BLaER1 (cell line): ENCODE data around the gene ZNF670.
A peak's percentile ranks its signal among the peaks of the same experiment; 100 is the strongest.

Experiments
- H3K27ac ChIP-seq: shearing (Covaris generic); formaldehyde crosslinking; 2 replicates; pipeline ENCODE4 v1.8.1; 2022
- H3K27me3 ChIP-seq: shearing (Covaris generic); formaldehyde crosslinking; 2 replicates; pipeline ENCODE4 v1.8.1; 2022
- H3K36me3 ChIP-seq: shearing (Covaris generic); formaldehyde crosslinking; 2 replicates; pipeline ENCODE4 v1.8.1; 2022
- H3K4me1 ChIP-seq: shearing (Covaris generic); formaldehyde crosslinking; 2 replicates; pipeline ENCODE4 v1.8.1; 2022
- H3K4me2 ChIP-seq: shearing (Covaris generic); formaldehyde crosslinking; 2 replicates; pipeline ENCODE4 v1.8.1; 2022
- H3K4me3 ChIP-seq: shearing (Covaris generic); formaldehyde crosslinking; 2 replicates; pipeline ENCODE4 v1.8.1; 2022
- H3K9ac ChIP-seq: shearing (Covaris generic); formaldehyde crosslinking; 2 replicates; pipeline ENCODE4 v1.8.1; 2022
- H3K9me3 ChIP-seq: shearing (Covaris generic); formaldehyde crosslinking; 2 replicates; pipeline ENCODE4 v1.8.1; 2022
- H4K20me1 ChIP-seq: shearing (Covaris generic); formaldehyde crosslinking; 2 replicates; pipeline ENCODE4 v1.8.1; 2022
- Cebpa-rat ChIP-seq: shearing (Covaris generic); IDR thresholded peaks from 2 replicates; pipeline ENCODE4 v1.8.1; 2022

ZNF670 gene

GRCh38 chr1:247115141-247115510 lies 36.5 kb upstream of the ZNF670 start:
- Histone ChIP-seq H3K9ac (no peak overlapping the region), H3K36me3 (no peaks in the 10 kb centered on the region), H3K4me3 (no peak overlapping the region), H3K4me1 (0 out of 2 replicates have a peak, but pooled peaks cover 5% of the 10 kb centered on the region), H3K4me2 (no peak overlapping the region), H4K20me1 (peaks cover 16% of the 10 kb centered on the region; the same call in 1 of the 2 replicates), H3K27ac (no peak overlapping the region), H3K9me3 (peaks cover 36% of the 10 kb centered on the region), H3K27me3 (peaks cover 49% of the 10 kb centered on the region)
- no peak for TF ChIP-seq Cebpa-rat

- Histone ChIP-seq H3K9ac (no peak overlapping the region), H4K20me1 (peaks cover 16% of the 10 kb centered on the region; the same call in 1 of the 2 replicates), H3K27ac (no peak overlapping the region), H3K4me2 (no peak overlapping the region), H3K27me3 (peaks cover 55% of the 10 kb centered on the region), H3K9me3 (peaks cover 42% of the 10 kb centered on the region), H3K4me1 (0 out of 2 replicates have a peak, but pooled peaks cover 5% of the 10 kb centered on the region), H3K36me3 (no peaks in the 10 kb centered on the region), H3K4me3 (no peak overlapping the region)
- TF ChIP-seq Cebpa-rat = no peak
These were observed 35.9 kb upstream of the ZNF670 start for GRCh38 chr1:247114351-247115140.

- peaks cover 49% of the 10 kb centered on the region for H3K9me3 ChIP-seq
- no peak overlapping the region for H3K4me3 ChIP-seq
- peaks cover 63% of the 10 kb centered on the region for H3K27me3 ChIP-seq
- H3K4me1 ChIP-seq = 0 out of 2 replicates have a peak, but pooled peaks cover 5% of the 10 kb centered on the region
- H3K4me2 ChIP-seq = no peak overlapping the region
- H3K9ac ChIP-seq = no peak overlapping the region
- peaks cover 16% of the 10 kb centered on the region; the same call in 1 of the 2 replicates for H4K20me1 ChIP-seq
- no peaks in the 10 kb centered on the region for H3K36me3 ChIP-seq
- no peak overlapping the region for H3K27ac ChIP-seq
- TF ChIP-seq Cebpa-rat = no peak
These were observed 35.2 kb upstream of the ZNF670 start for GRCh38 chr1:247113733-247114271.

GRCh38 chr1:247113094-247113497 lies 34.5 kb upstream of the ZNF670 start:
- peaks cover 16% of the 10 kb centered on the region; the same call in 1 of the 2 replicates for H4K20me1 ChIP-seq
- no peak overlapping the region for H3K4me2 ChIP-seq
- no peak overlapping the region for H3K27ac ChIP-seq
- no peak overlapping the region for H3K4me3 ChIP-seq
- H3K4me1 ChIP-seq = 0 out of 2 replicates have a peak, but pooled peaks cover 5% of the 10 kb centered on the region
- H3K27me3 ChIP-seq = peaks cover 70% of the 10 kb centered on the region
- H3K9ac ChIP-seq = no peak overlapping the region
- H3K36me3 ChIP-seq = no peaks in the 10 kb centered on the region
- H3K9me3 ChIP-seq = peaks cover 56% of the 10 kb centered on the region
- TF ChIP-seq Cebpa-rat = no peak

- Histone ChIP-seq H3K4me2 (no peak overlapping the region; the same call in 1 of the 2 replicates), H3K27ac (no peak overlapping the region), H3K4me1 (0 out of 2 replicates have a peak, but pooled peaks cover 5% of the 10 kb centered on the region), H3K36me3 (no peaks in the 10 kb centered on the region), H3K9me3 (peaks cover 56% of the 10 kb centered on the region), H3K27me3 (peaks cover 73% of the 10 kb centered on the region), H4K20me1 (peaks cover 16% of the 10 kb centered on the region; the same call in 1 of the 2 replicates), H3K9ac (no peak overlapping the region), H3K4me3 (peak overlapping the region; percentile 58; the same call in 1 of the 2 replicates)
- no peak for TF ChIP-seq Cebpa-rat
These were observed 33.8 kb upstream of the ZNF670 start for GRCh38 chr1:247112479-247112781.

- H3K4me3 ChIP-seq = peak overlapping the region; percentile 58
These were observed 33.3 kb upstream of the ZNF670 start for GRCh38 chr1:247111700-247112478.

GRCh38 chr1:247111259-247111699 lies 32.7 kb upstream of the ZNF670 start:
- no peak overlapping the region for H3K9ac ChIP-seq
- H3K27me3 ChIP-seq = peaks cover 73% of the 10 kb centered on the region
- no peaks in the 10 kb centered on the region for H3K36me3 ChIP-seq
- TF ChIP-seq Cebpa-rat = no peak
- 0 out of 2 replicates have a peak, but pooled peaks cover 5% of the 10 kb centered on the region for H3K4me1 ChIP-seq
- peak overlapping the region; percentile 61 for H3K4me2 ChIP-seq
- peaks cover 67% of the 10 kb centered on the region for H3K9me3 ChIP-seq
- H3K27ac ChIP-seq = no peak overlapping the region
- peak overlapping the region; percentile 58 for H3K4me3 ChIP-seq
- H4K20me1 ChIP-seq = peaks cover 16% of the 10 kb centered on the region; the same call in 1 of the 2 replicates

More at GRCh38 chr1:247111700-247112478, 33.3 kb upstream of the ZNF670 start:
- Histone ChIP-seq H3K9me3 (peaks cover 61% of the 10 kb centered on the region), H3K4me1 (0 out of 2 replicates have a peak, but pooled peaks cover 5% of the 10 kb centered on the region), H3K27me3 (peaks cover 73% of the 10 kb centered on the region), H3K27ac (no peak overlapping the region), H3K4me2 (peak overlapping the region; percentile 61), H3K9ac (no peak overlapping the region), H3K36me3 (no peaks in the 10 kb centered on the region), H4K20me1 (peaks cover 16% of the 10 kb centered on the region; the same call in 1 of the 2 replicates)
- TF ChIP-seq Cebpa-rat = no peak

GRCh38 chr1:247110627-247111258 lies 32.1 kb upstream of the ZNF670 start:
- Histone ChIP-seq H3K36me3 (no peaks in the 10 kb centered on the region), H3K4me2 (peak overlapping the region; percentile 61), H3K27ac (no peak overlapping the region), H4K20me1 (peaks cover 16% of the 10 kb centered on the region; the same call in 1 of the 2 replicates), H3K27me3 (peaks cover 73% of the 10 kb centered on the region), H3K9ac (no peak overlapping the region), H3K4me1 (0 out of 2 replicates have a peak, but pooled peaks cover 5% of the 10 kb centered on the region), H3K9me3 (peaks cover 72% of the 10 kb centered on the region), H3K4me3 (peak overlapping the region; percentile 58)
- no peak for TF ChIP-seq Cebpa-rat

GRCh38 chr1:247107694-247108093 lies 29.1 kb upstream of the ZNF670 start:
- H3K4me2 ChIP-seq = no peak overlapping the region
- no peak for TF ChIP-seq Cebpa-rat

More at GRCh38 chr1:247107694-247108093, 29.1 kb upstream of the ZNF670 start:
- peaks cover 4% of the 10 kb centered on the region for H3K36me3 ChIP-seq
- H3K9me3 ChIP-seq = peaks cover 82% of the 10 kb centered on the region
- no peak overlapping the region for H3K27ac ChIP-seq
- H3K4me3 ChIP-seq = no peak overlapping the region
- H3K9ac ChIP-seq = no peak overlapping the region
- peaks cover 49% of the 10 kb centered on the region for H3K27me3 ChIP-seq
- H4K20me1 ChIP-seq = peaks cover 16% of the 10 kb centered on the region; the same call in 1 of the 2 replicates
- peaks cover 18% of the 10 kb centered on the region for H3K4me1 ChIP-seq
